ENCODE data around the gene FRMD4A.

DNA sequence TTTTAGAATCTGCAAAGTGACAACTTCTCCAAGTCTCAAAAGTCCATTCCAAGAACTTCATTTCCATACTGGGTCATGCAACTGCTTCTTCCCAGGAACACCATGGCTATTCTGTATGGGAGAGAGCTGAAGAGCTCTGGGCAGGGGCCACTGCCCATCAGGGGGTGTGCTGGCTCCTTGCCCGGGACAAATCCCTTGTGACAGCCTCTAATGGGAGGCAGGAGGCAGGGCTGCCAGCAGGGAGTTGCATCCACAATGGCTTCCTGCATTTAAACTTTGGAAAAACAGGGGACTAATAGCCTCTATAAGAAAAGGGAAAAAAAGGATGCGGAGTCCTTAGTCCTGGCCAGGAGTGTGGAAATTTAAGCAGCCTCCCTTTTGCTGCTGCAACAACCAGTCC is 18.4 kb upstream of the FRMD4A start:
- TF ChIP-seq POLR2A (IDR thresholded peaks at IDR 0.05), result no peak
- TF ChIP-seq, protein P1, sequence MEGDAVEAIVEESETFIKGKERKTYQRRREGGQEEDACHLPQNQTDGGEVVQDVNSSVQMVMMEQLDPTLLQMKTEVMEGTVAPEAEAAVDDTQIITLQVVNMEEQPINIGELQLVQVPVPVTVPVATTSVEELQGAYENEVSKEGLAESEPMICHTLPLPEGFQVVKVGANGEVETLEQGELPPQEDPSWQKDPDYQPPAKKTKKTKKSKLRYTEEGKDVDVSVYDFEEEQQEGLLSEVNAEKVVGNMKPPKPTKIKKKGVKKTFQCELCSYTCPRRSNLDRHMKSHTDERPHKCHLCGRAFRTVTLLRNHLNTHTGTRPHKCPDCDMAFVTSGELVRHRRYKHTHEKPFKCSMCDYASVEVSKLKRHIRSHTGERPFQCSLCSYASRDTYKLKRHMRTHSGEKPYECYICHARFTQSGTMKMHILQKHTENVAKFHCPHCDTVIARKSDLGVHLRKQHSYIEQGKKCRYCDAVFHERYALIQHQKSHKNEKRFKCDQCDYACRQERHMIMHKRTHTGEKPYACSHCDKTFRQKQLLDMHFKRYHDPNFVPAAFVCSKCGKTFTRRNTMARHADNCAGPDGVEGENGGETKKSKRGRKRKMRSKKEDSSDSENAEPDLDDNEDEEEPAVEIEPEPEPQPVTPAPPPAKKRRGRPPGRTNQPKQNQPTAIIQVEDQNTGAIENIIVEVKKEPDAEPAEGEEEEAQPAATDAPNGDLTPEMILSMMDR (IDR thresholded peaks at IDR 0.05), result no peak
